Lower leg skin (tissue), 3 donors: ENCODE measurements around the gene LOXL1.

Experiments
- CTCF ChIP-seq, 3 donors: fragments of 450-650 bp; IDR thresholded peaks; one replicate each; pipeline ENCODE4 v1.5.1; 2016; ENCODE audit warnings: antibody characterized with exemption in 3 of 3, mild to moderate bottlenecking in 3 of 3, moderate library complexity in 2 of 3
- POLR2A ChIP-seq, 2 donors: fragments of 450-650 bp; IDR thresholded peaks; one replicate each; pipeline ENCODE4 v1.6.1; 2016 to 2017; ENCODE audit warnings: antibody characterized with exemption in 2 of 2, mild to moderate bottlenecking in 1 of 2, moderate library complexity in 1 of 2

DNA sequence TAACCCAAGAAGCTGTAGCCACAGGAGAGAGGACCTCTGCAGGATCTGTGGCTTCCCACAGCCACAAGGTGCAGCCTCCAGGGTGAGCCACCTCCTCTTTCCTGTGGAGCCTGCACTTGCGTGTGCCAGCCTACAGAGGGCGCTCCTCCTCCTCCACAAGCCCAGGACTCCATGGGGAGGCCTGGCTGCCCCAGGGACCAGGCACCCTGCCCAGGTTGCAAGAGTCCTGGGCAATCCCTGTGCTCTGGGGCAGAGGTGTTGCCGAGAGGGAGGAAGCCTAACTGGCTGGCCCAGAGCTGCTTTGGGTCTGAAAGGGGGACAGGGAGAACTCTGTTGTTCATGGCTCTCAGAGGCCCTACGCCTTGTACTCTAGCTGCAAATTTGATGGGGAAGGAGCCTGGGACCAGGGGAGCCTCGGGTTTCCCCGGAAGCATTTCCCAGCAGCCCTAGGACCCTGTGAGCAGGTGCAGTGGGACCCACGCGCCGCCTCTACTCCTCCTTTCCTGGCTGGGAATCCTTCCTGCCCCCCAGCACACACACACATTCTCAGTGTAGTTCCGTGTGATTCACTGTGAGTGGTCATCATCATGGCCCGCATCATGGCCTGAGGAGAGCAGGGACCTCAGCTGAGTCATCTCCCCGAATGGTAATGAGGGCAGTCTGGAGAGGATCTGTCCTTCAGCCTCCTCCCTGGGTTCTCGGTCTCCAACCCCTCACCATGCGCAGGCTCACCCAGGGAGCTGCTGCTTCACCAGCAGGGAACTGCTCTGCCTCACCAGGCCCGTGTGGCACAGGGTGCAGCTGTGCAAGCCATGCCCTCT lies 28.6 kb upstream of the LOXL1 start:
- TF ChIP-seq CTCF (IDR thresholded peaks at IDR 0.05) (no peak), POLR2A (IDR thresholded peaks at IDR 0.05) (no peak)
